OCI-M2 (cell line): ENCODE results near the gene NOXA1.

Source experiments
- DNase-seq: peaks from one replicate; lab custom pipeline; 2025; ENCODE audit not compliant: unreplicated experiment; lab: John Stamatoyannopoulos, UW

NOXA1 gene

GRCh38 chr9:137423514-137424291, 510 bp downstream of the NOXA1 start:
- DNase-seq, result no peak

DNA sequence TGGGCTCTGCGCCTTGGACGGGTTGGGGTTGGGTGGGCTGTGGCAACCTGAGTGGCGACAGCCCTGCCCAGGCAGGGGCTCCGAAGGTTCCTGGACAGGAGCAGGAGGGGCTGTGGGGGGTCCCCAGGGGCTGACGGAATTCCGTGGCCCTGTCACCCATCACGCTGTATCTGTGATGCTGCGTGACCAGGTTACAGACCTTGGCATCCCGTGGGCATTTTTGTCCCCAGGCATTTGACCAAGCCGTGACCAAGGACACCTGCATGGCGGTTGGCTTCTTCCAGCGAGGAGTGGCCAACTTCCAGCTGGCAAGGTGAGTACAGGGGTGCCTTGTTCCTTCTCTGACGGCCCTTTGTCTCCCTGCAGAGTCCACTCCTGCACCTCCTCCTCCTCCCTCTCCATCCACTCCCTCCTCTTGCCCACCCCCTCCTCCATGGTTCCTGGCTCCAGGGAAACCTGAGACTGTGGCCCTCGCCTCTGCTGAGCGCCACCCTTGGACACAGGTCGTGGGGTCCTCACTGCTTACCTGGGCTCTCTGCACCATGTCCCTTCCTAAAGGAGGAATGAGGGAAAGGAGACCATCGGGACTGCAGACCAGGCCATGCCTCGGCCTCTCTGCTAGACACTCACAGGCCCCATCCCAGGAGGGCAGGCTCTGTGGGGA, 3.0 kb downstream of the NOXA1 start:
- no peak for DNase-seq

DNA sequence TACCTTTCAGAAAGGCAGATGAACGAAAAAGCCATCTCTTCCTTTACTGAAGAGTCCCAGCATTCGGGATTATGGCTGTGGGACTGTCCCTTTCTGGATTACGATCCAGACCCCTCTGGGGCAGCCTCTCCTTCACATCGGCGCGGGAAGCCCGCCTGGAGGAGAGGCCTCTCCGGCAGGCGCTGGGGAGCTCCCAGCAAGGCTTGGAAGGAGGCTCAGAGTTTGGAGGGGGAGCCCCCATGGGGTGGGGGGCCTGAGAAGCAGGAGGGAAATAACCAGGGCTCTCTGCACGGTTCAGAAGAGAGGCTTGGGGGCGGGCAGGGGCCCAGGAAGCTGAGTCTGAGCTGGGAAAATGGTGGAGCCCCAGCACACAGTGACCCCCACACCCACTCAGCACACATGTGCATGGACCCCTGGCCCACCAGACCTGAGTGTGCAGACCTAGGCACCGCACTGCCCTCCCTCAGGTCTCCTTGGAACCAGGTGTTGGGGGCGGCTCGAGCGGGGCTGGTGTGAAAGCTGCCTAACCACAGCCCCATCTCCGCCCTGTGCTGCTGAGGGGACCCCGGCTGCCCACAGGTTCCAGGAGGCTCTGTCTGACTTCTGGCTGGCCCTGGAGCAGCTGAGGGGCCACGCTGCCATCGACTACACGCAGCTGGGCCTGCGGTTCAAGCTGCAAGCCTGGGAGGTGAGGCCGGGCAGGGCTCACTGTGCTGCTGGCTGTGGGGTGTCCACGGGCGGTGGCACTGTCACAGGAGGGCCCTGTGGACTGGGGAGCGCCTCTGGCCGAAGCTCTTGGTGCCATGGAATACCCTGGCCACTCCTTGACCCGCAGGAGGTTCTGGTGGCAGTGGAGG, 4.5 kb downstream of the NOXA1 start:
- no peak for DNase-seq

DNA sequence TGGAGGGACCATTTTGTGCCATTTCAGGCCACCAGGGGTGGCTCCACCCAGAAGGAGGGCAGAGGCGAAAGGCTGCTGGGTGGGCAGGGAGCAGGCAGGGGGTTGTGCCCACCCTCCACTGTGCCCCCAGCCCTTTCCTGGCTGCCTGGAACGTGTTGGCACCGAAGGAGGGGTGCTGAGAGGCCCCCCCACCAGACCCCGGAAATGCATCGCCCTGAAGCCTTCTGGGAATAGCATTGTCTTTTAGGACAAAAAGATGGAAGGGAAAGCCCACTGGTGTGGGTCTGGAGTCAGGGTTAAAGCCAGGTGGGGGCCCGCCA, 5.1 kb downstream of the NOXA1 start:
- DNase-seq, result no peak

- no peak for DNase-seq
Measured at GRCh38 chr9:137428841-137429545, 5.8 kb downstream of the NOXA1 start.

- no peak for DNase-seq
Measured at GRCh38 chr9:137429546-137429890, 6.3 kb downstream of the NOXA1 start.

- DNase-seq, result no peak
Measured at GRCh38 chr9:137429974-137430722, 7.0 kb downstream of the NOXA1 start.

- no peak for DNase-seq
Measured at GRCh38 chr9:137430723-137431415, 7.7 kb downstream of the NOXA1 start.

DNA sequence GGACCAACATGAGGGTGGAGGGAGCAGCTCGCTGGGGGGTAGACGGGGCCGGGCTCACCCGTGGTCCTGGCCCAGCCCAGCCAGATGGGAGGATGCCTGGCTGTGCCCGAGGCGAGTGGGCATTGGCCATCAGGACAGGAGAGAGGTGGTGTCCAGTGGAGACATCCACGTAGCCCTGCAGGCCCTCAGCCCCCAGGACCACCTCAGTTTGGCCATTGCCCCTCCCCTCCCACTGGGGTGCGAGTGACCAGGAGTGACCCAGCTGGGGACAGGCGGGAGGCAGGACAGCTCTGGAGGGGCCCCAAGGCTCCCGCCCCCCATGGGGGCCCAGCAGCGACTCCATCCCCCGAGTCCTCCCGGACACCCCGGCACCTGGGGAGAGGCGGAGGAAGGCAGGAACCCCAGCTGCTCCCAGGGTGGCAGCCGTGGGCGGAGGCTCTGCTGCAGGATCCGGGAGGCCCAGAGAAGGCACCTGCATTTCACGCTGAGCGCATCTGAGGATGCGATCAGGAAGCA, 8.3 kb downstream of the NOXA1 start:
- no peak for DNase-seq

DNA sequence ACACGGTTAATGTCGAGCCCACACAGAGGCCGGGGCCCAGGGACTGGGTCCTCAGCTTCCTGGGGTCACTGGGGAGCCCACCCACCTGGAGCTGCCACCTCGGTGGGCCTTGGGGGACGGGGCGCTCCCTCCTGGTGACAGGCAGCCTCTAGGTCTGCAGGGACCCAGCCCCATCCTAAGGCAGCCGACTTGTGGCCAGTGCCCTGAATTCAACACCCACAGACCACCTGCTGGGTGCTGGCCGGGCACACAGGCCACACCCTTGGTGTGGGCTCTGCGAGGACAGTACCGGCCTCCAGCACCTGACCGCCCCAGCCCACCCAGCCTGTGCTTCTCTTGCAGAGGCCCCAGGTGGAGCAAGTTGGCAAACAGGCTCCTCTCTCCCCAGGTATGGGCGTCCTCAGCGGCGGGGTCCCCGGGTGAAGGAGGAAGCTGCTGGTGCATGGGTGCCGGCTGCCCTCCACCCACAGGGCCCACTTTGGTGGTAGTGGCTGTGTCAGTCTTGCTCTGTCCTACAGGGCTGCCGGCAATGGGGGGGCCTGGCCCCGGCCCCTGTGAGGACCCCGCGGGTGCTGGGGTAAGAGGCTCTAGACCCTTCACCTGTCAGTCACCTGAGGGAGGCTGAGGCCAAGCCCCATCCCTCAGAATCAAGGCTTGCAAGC, 9.6 kb downstream of the NOXA1 start:
- DNase-seq, result no peak

GRCh38 chr9:137433349-137433915, 10.2 kb downstream of the NOXA1 start:
- DNase-seq, result no peak

GRCh38 chr9:137433916-137434431, 10.8 kb downstream of the NOXA1 start:
- no peak for DNase-seq

- no peak for DNase-seq
Measured at GRCh38 chr9:137434498-137435380, 11.5 kb downstream of the NOXA1 start.

DNA sequence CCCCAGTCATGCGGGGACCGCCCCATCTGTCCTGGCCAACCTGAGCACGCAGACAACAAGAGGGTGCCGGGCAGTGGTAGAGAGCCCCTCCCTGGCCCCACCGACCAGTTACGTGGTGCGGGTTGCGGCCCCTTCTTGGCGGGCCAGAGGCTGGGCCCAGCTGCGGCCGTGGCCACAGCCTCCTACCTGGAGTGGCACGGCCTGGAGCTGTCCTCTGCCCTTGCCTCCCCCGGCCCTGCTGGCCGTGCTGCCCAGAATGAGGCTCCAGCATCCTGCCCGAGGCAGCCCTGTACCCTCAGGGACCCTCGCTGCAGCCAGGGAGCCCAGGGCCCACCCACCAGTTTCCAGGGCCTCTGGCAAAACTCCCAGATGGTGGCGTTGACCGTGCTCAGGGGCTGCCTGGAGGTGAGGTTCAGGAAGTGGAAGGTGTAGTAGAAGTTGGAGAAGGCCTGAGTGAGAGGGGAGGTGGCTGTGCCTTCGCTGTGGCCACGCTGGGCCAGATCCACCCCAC, 12.2 kb downstream of the NOXA1 start:
- no peak for DNase-seq

DNA sequence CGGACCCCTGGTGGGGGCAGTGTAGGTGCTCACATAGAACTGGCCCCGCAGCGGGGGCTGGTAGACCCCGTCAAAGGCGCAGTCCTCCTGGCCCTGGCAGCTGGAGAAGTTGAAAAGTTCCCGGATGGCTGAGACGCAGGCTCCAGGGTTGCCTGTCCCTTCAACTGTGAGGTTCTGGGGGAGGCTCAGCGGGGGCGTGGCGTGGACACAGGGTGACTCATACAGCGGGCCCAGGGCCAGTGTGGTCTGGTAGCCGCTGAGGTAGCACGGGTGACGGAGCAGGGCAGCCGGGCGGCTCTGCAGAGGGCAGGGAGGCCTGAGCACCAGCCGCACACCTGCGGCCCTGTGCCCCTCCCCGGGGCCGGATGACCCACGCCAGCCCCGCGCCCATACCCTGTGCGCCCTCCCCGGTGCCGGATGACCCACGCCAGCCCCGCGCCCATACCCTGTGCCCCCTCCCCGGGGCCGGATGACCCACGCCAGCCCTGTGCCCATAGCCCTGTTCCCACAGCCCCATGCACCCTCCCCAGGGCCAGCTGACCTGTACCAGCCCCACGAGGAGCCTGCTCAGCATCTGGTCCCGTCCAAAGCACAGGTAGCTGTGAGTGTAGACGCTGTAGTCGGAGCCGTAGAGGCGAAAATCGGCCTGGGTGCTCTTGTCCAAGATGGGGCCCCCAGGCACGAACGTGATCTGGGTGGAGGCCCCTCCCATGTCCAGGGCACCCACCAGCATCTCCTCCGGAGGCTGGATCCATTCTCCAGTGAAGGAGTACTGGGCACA, 13.0 kb downstream of the NOXA1 start:
- no peak for DNase-seq

GRCh38 chr9:137436761-137437600, 13.8 kb downstream of the NOXA1 start:
- no peak for DNase-seq
